ENCODE results near the gene IKZF4. TPM values are rescaled to one million over a fixed set of nuclear protein-coding genes. Genes with fewer than 3 reads are reported as not detected.

IKZF4 gene
- total and polyA plus RNA-seq, 4 donors: 3.3 to 10.7 (median 5.2) TPM

DNA sequence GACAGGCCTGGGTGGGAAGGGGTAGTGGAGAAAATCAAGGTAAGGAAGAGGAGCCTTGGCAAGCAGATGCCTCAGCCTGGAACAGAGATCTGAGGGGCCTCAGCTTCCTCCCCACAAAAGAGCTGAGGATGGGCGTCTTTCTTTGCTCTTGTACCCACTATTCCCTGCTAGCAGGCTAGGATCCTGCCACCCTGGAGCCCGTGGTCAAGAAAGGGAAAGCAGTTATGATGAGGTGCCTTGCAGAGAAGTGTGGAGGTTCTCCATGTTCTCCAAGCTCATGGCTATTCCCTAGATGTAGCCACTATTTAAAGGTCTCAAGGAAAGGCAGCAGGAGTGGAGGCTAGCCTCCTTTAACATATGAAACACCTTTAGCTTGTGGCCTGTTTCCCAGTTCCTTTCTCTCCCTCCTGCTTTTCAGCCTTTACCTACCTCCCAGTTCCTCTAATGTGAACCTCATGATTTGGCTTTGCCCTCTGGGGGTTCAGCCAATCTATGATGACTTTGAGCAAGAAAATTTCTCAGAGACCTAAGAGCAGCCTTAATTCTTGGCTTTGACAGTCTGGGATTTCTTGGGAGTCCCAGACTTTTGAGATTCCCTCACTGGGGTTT is 1.1 kb downstream of the IKZF4 start:
- Histone ChIP-seq H3K9me3 (ENCODE audit: control insufficient read depth in 4 of 4, insufficient read depth in 3 of 4, low read length in 3 of 4) (no peaks in the 10 kb centered on the region), H3K36me3 (ENCODE audit: control insufficient read depth in 4 of 4, insufficient read depth in 4 of 4, low read length in 4 of 4) (peaks cover 0 to 23% (median 5%) of the 10 kb centered on the region in 4 donors), H3K27me3 (ENCODE audit: control insufficient read depth in 3 of 3, insufficient read depth in 3 of 3, low read length in 2 of 3) (no peaks in the 10 kb centered on the region), H3K4me3 (no peak overlapping the region), H3K9ac (ENCODE audit: insufficient read depth in 1 of 2, low read length in 2 of 2) (peak overlapping the region; percentile 34 to 81), H3K4me1 (ENCODE audit: control insufficient read depth in 5 of 5, insufficient read depth in 5 of 5, low read length in 5 of 5) (peaks cover 0 to 57% (median 3%) of the 10 kb centered on the region in 5 donors), H3K27ac (ENCODE audit: low read depth in 1 of 2, low read length in 1 of 2) (peak overlapping the region in 1 of 2 donors; percentile 73)
- DNase-seq (peak in 2 of 3 donors; percentile 30 to 34), ATAC-seq (ENCODE audit: insufficient read depth, low FRiP score) (no peak)
- TF ChIP-seq, protein P1, sequence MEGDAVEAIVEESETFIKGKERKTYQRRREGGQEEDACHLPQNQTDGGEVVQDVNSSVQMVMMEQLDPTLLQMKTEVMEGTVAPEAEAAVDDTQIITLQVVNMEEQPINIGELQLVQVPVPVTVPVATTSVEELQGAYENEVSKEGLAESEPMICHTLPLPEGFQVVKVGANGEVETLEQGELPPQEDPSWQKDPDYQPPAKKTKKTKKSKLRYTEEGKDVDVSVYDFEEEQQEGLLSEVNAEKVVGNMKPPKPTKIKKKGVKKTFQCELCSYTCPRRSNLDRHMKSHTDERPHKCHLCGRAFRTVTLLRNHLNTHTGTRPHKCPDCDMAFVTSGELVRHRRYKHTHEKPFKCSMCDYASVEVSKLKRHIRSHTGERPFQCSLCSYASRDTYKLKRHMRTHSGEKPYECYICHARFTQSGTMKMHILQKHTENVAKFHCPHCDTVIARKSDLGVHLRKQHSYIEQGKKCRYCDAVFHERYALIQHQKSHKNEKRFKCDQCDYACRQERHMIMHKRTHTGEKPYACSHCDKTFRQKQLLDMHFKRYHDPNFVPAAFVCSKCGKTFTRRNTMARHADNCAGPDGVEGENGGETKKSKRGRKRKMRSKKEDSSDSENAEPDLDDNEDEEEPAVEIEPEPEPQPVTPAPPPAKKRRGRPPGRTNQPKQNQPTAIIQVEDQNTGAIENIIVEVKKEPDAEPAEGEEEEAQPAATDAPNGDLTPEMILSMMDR (IDR thresholded peaks at IDR 0.05; ENCODE audit: control extremely low read depth, extremely low read depth): no peak
- 17 to 45% methylated on average over 2 of the region's 2 CpGs for WGBS, 2 donors

DNA sequence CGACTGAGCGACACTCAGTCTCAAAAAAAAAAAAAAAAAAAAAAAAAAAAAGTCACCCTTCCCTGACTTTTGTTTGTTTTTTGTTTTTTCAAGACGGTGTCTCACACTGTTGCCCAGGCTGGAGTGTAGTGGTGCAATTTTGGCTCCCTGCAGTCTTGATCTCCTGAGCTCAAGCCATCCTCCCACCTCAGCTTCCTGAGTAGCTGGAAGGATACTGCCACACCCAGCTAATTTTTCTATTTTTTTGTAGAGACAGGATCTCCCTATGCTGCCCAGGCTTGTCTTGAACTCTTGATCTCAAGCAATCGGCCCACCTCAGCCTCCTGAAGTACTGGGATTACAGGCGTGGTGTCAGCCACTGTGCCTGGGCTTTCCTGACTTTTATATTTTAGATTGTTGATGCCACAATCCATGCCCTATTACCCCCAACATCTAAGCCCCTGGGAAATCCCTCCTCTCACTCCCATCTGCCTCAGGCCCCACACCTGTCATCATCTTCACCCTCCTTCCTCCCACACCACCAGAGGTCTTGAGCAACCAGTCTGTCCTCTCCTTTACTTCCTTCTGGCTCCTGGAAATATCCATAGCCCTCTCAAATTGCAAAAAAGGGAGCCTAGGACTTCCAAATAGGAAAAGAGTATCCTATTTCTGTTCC is 7.8 kb downstream of the IKZF4 start:
- no peak overlapping the region for H3K4me3 ChIP-seq
- TF ChIP-seq, protein P1 (IDR thresholded peaks at IDR 0.05; ENCODE audit: control extremely low read depth, extremely low read depth): no peak
- peaks cover 4 to 60% (median 23%) of the 10 kb centered on the region in 4 donors for H3K36me3 ChIP-seq (ENCODE audit: control insufficient read depth in 4 of 4, insufficient read depth in 4 of 4, low read length in 4 of 4)
- H3K9ac ChIP-seq (ENCODE audit: insufficient read depth in 1 of 2, low read length in 2 of 2): peak overlapping the region in 1 of 2 donors; percentile 53
- WGBS, 2 donors: 62 to 87% methylated on average over 5 of the region's 5 CpGs
- H3K27ac ChIP-seq (ENCODE audit: low read depth in 1 of 2, low read length in 1 of 2): no peak overlapping the region
- DNase-seq: no peak
- no peaks in the 10 kb centered on the region for H3K27me3 ChIP-seq (ENCODE audit: control insufficient read depth in 3 of 3, insufficient read depth in 3 of 3, low read length in 2 of 3)
- no peak for ATAC-seq (ENCODE audit: insufficient read depth, low FRiP score)
- H3K9me3 ChIP-seq (ENCODE audit: control insufficient read depth in 4 of 4, insufficient read depth in 3 of 4, low read length in 3 of 4): no peaks in the 10 kb centered on the region
- H3K4me1 ChIP-seq (ENCODE audit: control insufficient read depth in 5 of 5, insufficient read depth in 5 of 5, low read length in 5 of 5): peaks cover 0 to 27% (median 9%) of the 10 kb centered on the region in 5 donors

- Histone ChIP-seq H3K4me1 (ENCODE audit: control insufficient read depth in 5 of 5, insufficient read depth in 5 of 5, low read length in 5 of 5) (peaks cover 0 to 26% (median 9%) of the 10 kb centered on the region in 5 donors), H3K27me3 (ENCODE audit: control insufficient read depth in 3 of 3, insufficient read depth in 3 of 3, low read length in 2 of 3) (no peaks in the 10 kb centered on the region), H3K9ac (ENCODE audit: insufficient read depth in 1 of 2, low read length in 2 of 2) (peak overlapping the region in 1 of 2 donors; percentile 53), H3K36me3 (ENCODE audit: control insufficient read depth in 4 of 4, insufficient read depth in 4 of 4, low read length in 4 of 4) (peaks cover 5 to 60% (median 23%) of the 10 kb centered on the region in 4 donors), H3K4me3 (no peak overlapping the region), H3K27ac (ENCODE audit: low read depth in 1 of 2, low read length in 1 of 2) (no peak overlapping the region), H3K9me3 (ENCODE audit: control insufficient read depth in 4 of 4, insufficient read depth in 3 of 4, low read length in 3 of 4) (no peaks in the 10 kb centered on the region)
- no peak for ATAC-seq (ENCODE audit: insufficient read depth, low FRiP score)
- TF ChIP-seq, protein P1 (IDR thresholded peaks at IDR 0.05; ENCODE audit: control extremely low read depth, extremely low read depth): no peak
- peak; percentile 31 to 76 (median 54) for DNase-seq
These were observed 8.3 kb downstream of the IKZF4 start for GRCh38 chr12:56029166-56029519.
